Measurements from ENCODE around the gene ANKRD28.

DNA sequence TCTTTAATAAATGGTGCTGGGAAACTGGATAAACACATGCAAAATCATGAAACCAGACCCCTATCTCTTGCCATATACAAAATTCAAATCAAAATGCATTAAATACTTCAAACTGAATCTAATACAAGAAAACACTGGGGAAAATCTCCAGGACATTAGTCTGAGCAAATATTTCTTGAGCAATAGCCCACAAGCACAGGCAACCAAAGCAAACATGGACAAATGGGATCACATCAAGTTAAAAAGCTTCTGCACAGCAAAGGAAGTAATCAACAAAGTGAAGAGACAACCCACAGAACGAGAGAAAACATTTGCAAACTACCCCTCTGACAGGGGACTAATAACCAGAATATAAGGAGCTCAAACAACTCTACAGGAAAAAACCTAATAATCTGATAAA lies 6.3 kb downstream of the ANKRD28 start:
- TF ChIP-seq SUZ12 (IDR thresholded peaks at IDR 0.05) (no peak), FOXM1 (IDR thresholded peaks at IDR 0.05; ENCODE audit: borderline replicate concordance) (no peak), ZNF384 (IDR thresholded peaks at IDR 0.05) (no peak), ELF4 (IDR thresholded peaks at IDR 0.05) (no peak), LEF1 (IDR thresholded peaks at IDR 0.05; ENCODE audit: borderline replicate concordance) (no peak), SP1 (IDR thresholded peaks at IDR 0.05) (no peak), FOXA1 (IDR thresholded peaks at IDR 0.05) (no peak), HDGF (IDR thresholded peaks at IDR 0.05; ENCODE audit: borderline replicate concordance) (no peak), FOXK2 (IDR thresholded peaks at IDR 0.05) (no peak), TARDBP (IDR thresholded peaks at IDR 0.05) (no peak)
- TF ChIP-seq, protein P1, sequence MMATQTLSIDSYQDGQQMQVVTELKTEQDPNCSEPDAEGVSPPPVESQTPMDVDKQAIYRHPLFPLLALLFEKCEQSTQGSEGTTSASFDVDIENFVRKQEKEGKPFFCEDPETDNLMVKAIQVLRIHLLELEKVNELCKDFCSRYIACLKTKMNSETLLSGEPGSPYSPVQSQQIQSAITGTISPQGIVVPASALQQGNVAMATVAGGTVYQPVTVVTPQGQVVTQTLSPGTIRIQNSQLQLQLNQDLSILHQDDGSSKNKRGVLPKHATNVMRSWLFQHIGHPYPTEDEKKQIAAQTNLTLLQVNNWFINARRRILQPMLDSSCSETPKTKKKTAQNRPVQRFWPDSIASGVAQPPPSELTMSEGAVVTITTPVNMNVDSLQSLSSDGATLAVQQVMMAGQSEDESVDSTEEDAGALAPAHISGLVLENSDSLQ (IDR thresholded peaks at IDR 0.05): no peak

Measured in HEK293T (cell line).